GM12865 (cell line): ENCODE data around the gene PPP6R3.
"Not testable (repeated sequence)": the region's sequence is repeated elsewhere in the genome, so short reads cannot be mapped to it uniquely, and the experiment has no call there.

Experiments
- DNase-seq: peaks from one replicate; pipeline ENCODE4 v3.0.0; 2010; ENCODE audit warnings: low read depth
- H3K4me3 ChIP-seq: 2 replicates; pipeline ENCODE4 v1.5.1; 2011; ENCODE audit warnings: mild to moderate bottlenecking, low read depth, low read length, control low read depth
- CTCF ChIP-seq: IDR thresholded peaks from 2 replicates; pipeline ENCODE4 v1.5.1; 2011; ENCODE audit warnings: low read length, control low read depth, low read depth, inconsistent platforms; ENCODE audit not compliant: insufficient read depth; ENCODE audit errors: missing control alignments

Gene PPP6R3

GRCh38 chr11:68533945-68534344 lies 73.4 kb downstream of the PPP6R3 start:
- TF ChIP-seq CTCF = no peak
- DNase-seq = no peak
- H3K4me3 ChIP-seq = no peak overlapping the region

GRCh38 chr11:68535098-68535497 lies 74.5 kb downstream of the PPP6R3 start:
- no peak for TF ChIP-seq CTCF
- no peak for DNase-seq
- H3K4me3 ChIP-seq = no peak overlapping the region

GRCh38 chr11:68536706-68537105 lies 76.2 kb downstream of the PPP6R3 start:
- H3K4me3 ChIP-seq = no peak overlapping the region
- no peak for DNase-seq
- TF ChIP-seq CTCF = no peak

- no peak overlapping the region for H3K4me3 ChIP-seq
- DNase-seq = no peak
- no peak for TF ChIP-seq CTCF
Measured at GRCh38 chr11:68538025-68538424, 77.5 kb downstream of the PPP6R3 start.

- H3K4me3 ChIP-seq = no peak overlapping the region
- DNase-seq = no peak
- TF ChIP-seq CTCF = no peak
Measured at GRCh38 chr11:68539395-68539794, 78.8 kb downstream of the PPP6R3 start.

GRCh38 chr11:68540504-68540903 lies 80.0 kb downstream of the PPP6R3 start:
- DNase-seq, H3K4me3 ChIP-seq: not testable (repeated sequence)

GRCh38 chr11:68541116-68541515 lies 80.6 kb downstream of the PPP6R3 start:
- no peak for DNase-seq
- TF ChIP-seq CTCF = no peak
- H3K4me3 ChIP-seq = no peak overlapping the region
